Neuronal stem cell (in vitro differentiated cells): Measurements from ENCODE around the gene CD44.

ENCODE experiments used
- DNase-seq: peaks from one replicate; pipeline ENCODE4 v3.0.0-alpha.2; 2013; ENCODE audit warnings: low spot score
- H2AFZ ChIP-seq: one replicate; pipeline ENCODE4 v1.6.1; 2013; ENCODE audit warnings: mild to moderate bottlenecking, low read length, inconsistent platforms
- H2AK5ac ChIP-seq: 2 replicates; pipeline ENCODE4 v1.6.1; 2013; ENCODE audit warnings: low read depth, mild to moderate bottlenecking, inconsistent platforms, low read length, moderate library complexity, mixed read lengths
- H2BK120ac ChIP-seq: 2 replicates; pipeline ENCODE4 v1.6.1; 2013; ENCODE audit warnings: low read depth, mild to moderate bottlenecking, inconsistent platforms, low read length, moderate library complexity, mixed read lengths
- H2BK12ac ChIP-seq: one replicate; pipeline ENCODE4 v1.6.1; 2013; ENCODE audit warnings: low read length, inconsistent platforms
- H2BK15ac ChIP-seq: 2 replicates; pipeline ENCODE4 v1.6.1; 2013; ENCODE audit warnings: mild to moderate bottlenecking, low read length, inconsistent platforms, mixed read lengths
- H2BK5ac ChIP-seq: one replicate; pipeline ENCODE4 v1.6.1; 2013; ENCODE audit warnings: inconsistent platforms, mild to moderate bottlenecking, low read length, moderate library complexity
- H3K14ac ChIP-seq: one replicate; pipeline ENCODE4 v1.6.1; 2013; ENCODE audit warnings: low read length, inconsistent platforms
- H3K18ac ChIP-seq: 2 replicates; pipeline ENCODE4 v1.6.1; 2013; ENCODE audit warnings: low read length, inconsistent platforms
- H3K23ac ChIP-seq: 2 replicates; pipeline ENCODE4 v1.6.1; 2013; ENCODE audit warnings: low read depth, mild to moderate bottlenecking, mixed read lengths, low read length, inconsistent platforms; ENCODE audit not compliant: poor library complexity
- H3K27ac ChIP-seq: replicated peaks from 3 replicates; pipeline ENCODE4 v1.5.1; 2013; ENCODE audit warnings: low read length, inconsistent platforms
- H3K27me3 ChIP-seq, 3 experiments: 2 replicates each; pipeline ENCODE4 v1.6.1; 2013; ENCODE audit warnings: low read length in 3 of 3, mild to moderate bottlenecking in 2 of 3, inconsistent platforms in 1 of 3, low read depth in 1 of 3, mixed read lengths in 1 of 3, moderate library complexity in 1 of 3; ENCODE audit not compliant: control insufficient read depth in 3 of 3, insufficient read depth in 3 of 3
- H3K36me3 ChIP-seq, 2 donors: replicated peaks in 1 of 2; 2 replicates each; pipeline ENCODE4 v1.6.1; 2013; ENCODE audit warnings: low read length in 2 of 2; ENCODE audit not compliant: control insufficient read depth in 2 of 2, insufficient read depth in 2 of 2
- H3K4ac ChIP-seq: 2 replicates; pipeline ENCODE4 v1.6.1; 2013; ENCODE audit warnings: inconsistent platforms, mild to moderate bottlenecking, low read length, moderate library complexity
- H3K4me1 ChIP-seq, 2 donors: 1 replicate in 1 of 2; 2 replicates in 1 of 2; pipeline ENCODE4 v1.6.1; 2013; ENCODE audit warnings: low read length in 2 of 2, low read depth in 1 of 2; ENCODE audit not compliant: control insufficient read depth in 2 of 2, insufficient read depth in 1 of 2
- H3K4me2 ChIP-seq: one replicate; pipeline ENCODE4 v1.6.1; 2013; ENCODE audit warnings: mild to moderate bottlenecking, low read length, inconsistent platforms; ENCODE audit not compliant: insufficient read depth, poor library complexity, severe bottlenecking
- H3K4me3 ChIP-seq, 2 donors: 2 replicates each; pipeline ENCODE4 v1.5.1; 2013; ENCODE audit warnings: low read length in 2 of 2, mild to moderate bottlenecking in 2 of 2, inconsistent platforms in 1 of 2, moderate library complexity in 1 of 2
- H3K79me1 ChIP-seq: one replicate; pipeline ENCODE4 v1.6.1; 2013; ENCODE audit warnings: low read depth, mild to moderate bottlenecking, inconsistent platforms, low read length, moderate library complexity
- H3K9ac ChIP-seq: one replicate; pipeline ENCODE4 v1.6.1; 2013; ENCODE audit warnings: mild to moderate bottlenecking, low read depth, low read length, inconsistent platforms; ENCODE audit not compliant: poor library complexity
- H3K9me3 ChIP-seq, 2 donors: replicated peaks in 1 of 2; 2 replicates each; pipeline versions ENCODE3 to v1.6.1; 2013; ENCODE audit warnings: low read length in 2 of 2, mild to moderate bottlenecking in 2 of 2, inconsistent platforms in 1 of 2, low read depth in 1 of 2, mixed read lengths in 1 of 2, moderate library complexity in 1 of 2; ENCODE audit not compliant: control insufficient read depth in 2 of 2, insufficient read depth in 1 of 2
- H4K8ac ChIP-seq: one replicate; pipeline ENCODE4 v1.6.1; 2013; ENCODE audit warnings: low read depth, mild to moderate bottlenecking, inconsistent platforms, low read length, moderate library complexity
- H4K91ac ChIP-seq: one replicate; pipeline ENCODE4 v1.6.1; 2013; ENCODE audit warnings: low read length, low read depth, mild to moderate bottlenecking, inconsistent platforms; ENCODE audit not compliant: poor library complexity
- WGBS, 2 donors: extraction: QIAGEN DNeasy Blood & Tissue Kit; methylation state at CpG; one replicate each; pipeline ENCODE4 v1.1.7; 2013; ENCODE audit warnings: missing lambda C conversion rate in 2 of 2, mixed read lengths in 1 of 2; ENCODE audit not compliant: insufficient read length in 2 of 2, insufficient replicate concordance in 1 of 2; ENCODE audit errors: extremely low coverage in 2 of 2; 5-methylcytosine and 5-hydroxymethylcytosine counted together

The CD44 gene

GRCh38 chr11:35261197-35261596 is 122.2 kb downstream of the CD44 start:
- Histone ChIP-seq H3K4ac (no peak overlapping the region), H2BK120ac (no peak overlapping the region), H2BK5ac (no peak overlapping the region), H3K79me1 (no peaks in the 10 kb centered on the region), H2AFZ (no peak overlapping the region), H3K27ac (no peak overlapping the region), H3K27me3 (no peaks in the 10 kb centered on the region), H2BK12ac (no peak overlapping the region), H3K4me3 (no peak overlapping the region), H3K36me3 (no peaks in the 10 kb centered on the region), H3K9ac (no peak overlapping the region), H3K23ac (no peak overlapping the region), H3K14ac (no peak overlapping the region), H3K4me1 (no peaks in the 10 kb centered on the region), H2BK15ac (no peak overlapping the region), H3K9me3 (no peaks in the 10 kb centered on the region), H3K18ac (no peak overlapping the region), H4K91ac (no peak overlapping the region), H3K4me2 (no peak overlapping the region), H4K8ac (no peak overlapping the region), H2AK5ac (no peak overlapping the region)
- WGBS, 2 donors: no CpG with 5 or more reads among the region's 1 CpG
- DNase-seq: no peak

- H3K4me3 ChIP-seq: no peak overlapping the region
- H2BK12ac ChIP-seq: no peak overlapping the region
- no peak overlapping the region for H4K8ac ChIP-seq
- H2BK15ac ChIP-seq: no peak overlapping the region
- no peaks in the 10 kb centered on the region for H3K27me3 ChIP-seq
- H2AFZ ChIP-seq: no peak overlapping the region
- DNase-seq: no peak
- WGBS, 2 donors: no CpG with 5 or more reads among the region's 3 CpGs
- H3K18ac ChIP-seq: no peak overlapping the region
- no peak overlapping the region for H2AK5ac ChIP-seq
- H3K9ac ChIP-seq: no peak overlapping the region
- no peaks in the 10 kb centered on the region for H3K79me1 ChIP-seq
- H2BK120ac ChIP-seq: no peak overlapping the region
- H3K36me3 ChIP-seq: no peaks in the 10 kb centered on the region
- H3K9me3 ChIP-seq: no peaks in the 10 kb centered on the region
- H3K4me2 ChIP-seq: no peak overlapping the region
- H3K4me1 ChIP-seq: no peaks in the 10 kb centered on the region
- no peak overlapping the region for H4K91ac ChIP-seq
- no peak overlapping the region for H3K14ac ChIP-seq
- H3K4ac ChIP-seq: no peak overlapping the region
- H3K27ac ChIP-seq: no peak overlapping the region
- H3K23ac ChIP-seq: no peak overlapping the region
- no peak overlapping the region for H2BK5ac ChIP-seq
These were observed 123.1 kb downstream of the CD44 start for GRCh38 chr11:35262056-35262455.

- H2AK5ac ChIP-seq: no peak overlapping the region
- no peaks in the 10 kb centered on the region for H3K36me3 ChIP-seq
- H3K27ac ChIP-seq: no peak overlapping the region
- H3K4me1 ChIP-seq: no peaks in the 10 kb centered on the region
- H3K14ac ChIP-seq: no peak overlapping the region
- no peaks in the 10 kb centered on the region for H3K27me3 ChIP-seq
- H4K8ac ChIP-seq: no peak overlapping the region
- H3K4ac ChIP-seq: no peak overlapping the region
- no peak overlapping the region for H3K4me3 ChIP-seq
- no peak overlapping the region for H2BK120ac ChIP-seq
- H3K4me2 ChIP-seq: no peak overlapping the region
- no peak overlapping the region for H2BK5ac ChIP-seq
- H4K91ac ChIP-seq: no peak overlapping the region
- no peak overlapping the region for H2AFZ ChIP-seq
- H3K23ac ChIP-seq: no peak overlapping the region
- H3K18ac ChIP-seq: no peak overlapping the region
- no peak overlapping the region for H2BK15ac ChIP-seq
- H3K9ac ChIP-seq: no peak overlapping the region
- H3K9me3 ChIP-seq: no peaks in the 10 kb centered on the region
- DNase-seq: no peak
- no peaks in the 10 kb centered on the region for H3K79me1 ChIP-seq
- no peak overlapping the region for H2BK12ac ChIP-seq
These were observed 123.8 kb downstream of the CD44 start for GRCh38 chr11:35262735-35263134.

- DNase-seq: no peak
- no peaks in the 10 kb centered on the region for H3K79me1 ChIP-seq
- no peak overlapping the region for H4K91ac ChIP-seq
- H3K23ac ChIP-seq: no peak overlapping the region
- no peak overlapping the region for H3K14ac ChIP-seq
- H3K9ac ChIP-seq: no peak overlapping the region
- H2BK15ac ChIP-seq: no peak overlapping the region
- H3K27me3 ChIP-seq: no peaks in the 10 kb centered on the region
- no peak overlapping the region for H3K18ac ChIP-seq
- no peak overlapping the region for H2BK120ac ChIP-seq
- no peak overlapping the region for H2BK5ac ChIP-seq
- no peaks in the 10 kb centered on the region for H3K4me1 ChIP-seq
- no peak overlapping the region for H2AFZ ChIP-seq
- H3K9me3 ChIP-seq: no peaks in the 10 kb centered on the region
- H2BK12ac ChIP-seq: no peak overlapping the region
- no peak overlapping the region for H3K27ac ChIP-seq
- no peak overlapping the region for H3K4me3 ChIP-seq
- no peak overlapping the region for H3K4me2 ChIP-seq
- H4K8ac ChIP-seq: no peak overlapping the region
- no peak overlapping the region for H2AK5ac ChIP-seq
- no CpG with 5 or more reads among the region's 3 CpGs for WGBS, 2 donors
- H3K36me3 ChIP-seq: no peaks in the 10 kb centered on the region
- no peak overlapping the region for H3K4ac ChIP-seq
These were observed 126.9 kb downstream of the CD44 start for GRCh38 chr11:35265755-35266454.
